Measurements from ENCODE around the gene GXYLT2. TPM values are rescaled to one million over a fixed set of nuclear protein-coding genes. Genes with fewer than 3 reads are reported as not detected.
"Not testable (repeated sequence)": the region's sequence is repeated elsewhere in the genome, so short reads cannot be mapped to it uniquely, and the experiment has no call there.

GXYLT2 gene
- total RNA-seq, 1 donor from 2014 or later = 0.13 TPM

DNA sequence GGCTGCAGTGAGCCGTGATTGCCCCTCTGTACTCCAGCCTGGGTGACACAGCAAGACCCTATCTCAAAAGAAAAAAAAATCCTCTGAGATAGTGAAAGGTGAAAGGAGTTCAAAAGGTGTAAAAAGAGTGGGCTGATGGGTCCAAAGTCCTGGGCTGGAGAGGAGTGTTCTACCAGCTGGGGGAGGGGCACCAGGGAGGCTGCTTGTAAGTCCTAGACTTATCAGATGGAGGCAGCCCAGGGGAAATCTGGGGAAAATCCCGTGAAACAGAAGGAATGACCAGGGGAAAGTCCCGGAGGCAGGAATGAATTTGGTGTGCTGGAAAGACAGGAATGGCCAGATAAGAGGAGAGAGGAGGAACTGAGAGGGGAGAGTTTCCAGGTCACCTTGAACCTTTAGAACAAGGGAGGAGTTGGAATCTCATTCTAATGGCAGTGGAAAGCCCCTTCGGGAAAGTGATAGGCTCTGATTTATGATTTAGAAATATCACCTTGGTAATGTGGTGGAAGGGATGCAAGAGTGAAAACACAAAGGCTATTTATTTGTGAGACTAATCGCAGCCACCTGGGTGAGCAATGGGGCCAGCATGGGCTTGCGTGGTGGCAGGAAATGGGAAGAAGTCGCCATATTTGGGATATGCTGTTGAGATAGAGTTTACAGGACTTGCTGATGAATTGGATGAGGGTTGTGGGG lies 85.3 kb downstream of the GXYLT2 start:
- peak in 1 of 2 donors; percentile 51 for DNase-seq (ENCODE audit: low read depth in 2 of 2)

DNA sequence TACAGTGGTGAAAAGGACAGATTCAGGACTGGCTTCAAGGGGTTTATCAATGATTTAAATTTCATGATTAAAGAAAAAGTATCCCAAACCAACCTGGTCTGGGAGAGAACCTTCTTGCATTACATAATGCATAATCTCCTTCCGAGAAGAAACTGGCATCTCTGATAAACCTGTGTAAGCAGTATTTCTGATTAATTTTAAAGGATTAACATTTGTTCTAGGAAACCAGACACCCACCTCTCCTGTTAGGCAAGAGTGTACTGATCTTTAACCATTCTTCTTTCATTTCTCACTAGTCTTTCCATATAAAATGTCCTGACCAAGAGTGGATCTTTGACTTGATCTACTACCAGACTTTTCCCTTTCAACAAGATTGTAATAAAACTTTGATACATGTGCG lies 85.9 kb downstream of the GXYLT2 start:
- DNase-seq (ENCODE audit: low read depth in 2 of 2) = no peak

DNA sequence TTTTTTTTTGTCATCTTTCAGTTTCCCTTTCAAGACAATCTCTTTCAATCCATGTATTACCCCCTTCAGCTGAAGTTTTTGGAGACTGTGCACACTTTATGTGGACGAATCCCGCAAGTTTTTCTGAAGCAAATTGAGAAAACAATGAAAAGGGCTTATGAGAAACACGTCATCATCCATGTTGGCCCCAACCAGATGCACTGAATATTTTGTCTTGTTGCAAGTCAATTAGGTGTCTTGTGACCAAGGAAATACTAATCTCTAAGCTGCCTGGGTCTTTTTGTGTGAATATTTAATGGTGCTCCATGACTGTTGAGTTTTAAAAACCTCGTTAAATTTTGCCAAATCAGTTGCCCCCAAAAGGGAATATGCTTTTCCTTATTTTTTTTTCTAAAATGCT lies 87.1 kb downstream of the GXYLT2 start:
- no peak for DNase-seq (ENCODE audit: low read depth in 2 of 2)

DNA sequence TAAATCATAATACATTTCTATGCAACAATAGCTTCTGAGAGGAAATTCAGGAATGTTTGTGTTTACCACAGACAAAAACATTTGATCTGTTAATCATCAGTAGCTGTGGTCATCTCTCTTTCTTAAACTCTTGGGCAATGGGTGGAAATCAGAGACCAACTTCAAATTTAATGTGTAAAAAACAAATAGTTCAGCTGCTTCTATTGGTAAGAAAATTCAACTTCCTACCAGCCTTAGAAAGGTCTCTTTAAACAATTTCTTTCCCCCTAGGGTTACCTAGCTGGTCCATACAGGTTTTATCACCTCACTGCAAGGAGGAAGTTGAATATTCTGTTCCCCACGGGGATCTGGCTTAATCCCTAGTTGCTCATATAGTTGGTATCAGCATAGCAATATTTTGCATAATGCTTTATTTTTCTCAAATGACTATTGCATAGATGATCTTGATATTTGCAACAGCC lies 88.5 kb downstream of the GXYLT2 start:
- no peak for DNase-seq (ENCODE audit: low read depth in 2 of 2)

DNA sequence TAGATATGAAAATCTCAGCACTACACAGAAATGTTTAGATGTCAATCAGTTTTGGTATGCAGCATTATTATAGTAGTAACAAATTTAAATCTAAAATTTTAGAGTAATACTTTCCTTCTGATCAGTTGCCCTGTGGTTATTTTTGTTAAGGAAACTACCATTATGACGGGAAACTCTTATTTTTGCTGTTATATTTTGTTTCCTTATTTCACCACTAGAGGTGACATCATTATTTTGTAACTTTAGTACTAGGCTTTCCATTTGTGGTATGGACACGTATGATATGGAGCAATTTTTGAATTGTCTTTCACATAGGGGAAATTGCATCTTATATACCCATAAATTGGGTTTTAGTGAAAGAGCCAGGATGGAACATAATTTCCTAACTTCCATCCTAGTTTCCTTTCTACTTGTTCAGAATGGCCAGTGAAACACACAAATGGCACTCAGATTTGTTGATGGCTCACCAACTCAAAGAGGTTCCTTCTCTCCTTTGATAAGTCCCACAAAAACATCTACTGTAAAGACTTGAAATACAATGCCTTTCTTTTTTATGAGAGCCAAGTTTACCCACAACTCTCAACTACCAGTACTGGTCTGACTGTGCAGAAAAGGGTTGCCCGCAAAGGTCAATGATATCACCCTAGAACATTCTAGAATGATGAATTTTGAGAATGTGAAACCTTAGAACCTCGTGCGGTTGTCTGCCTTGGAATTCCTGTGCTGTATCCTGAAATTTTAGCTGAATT lies 89.4 kb downstream of the GXYLT2 start:
- DNase-seq (ENCODE audit: low read depth in 2 of 2) = no peak

DNA sequence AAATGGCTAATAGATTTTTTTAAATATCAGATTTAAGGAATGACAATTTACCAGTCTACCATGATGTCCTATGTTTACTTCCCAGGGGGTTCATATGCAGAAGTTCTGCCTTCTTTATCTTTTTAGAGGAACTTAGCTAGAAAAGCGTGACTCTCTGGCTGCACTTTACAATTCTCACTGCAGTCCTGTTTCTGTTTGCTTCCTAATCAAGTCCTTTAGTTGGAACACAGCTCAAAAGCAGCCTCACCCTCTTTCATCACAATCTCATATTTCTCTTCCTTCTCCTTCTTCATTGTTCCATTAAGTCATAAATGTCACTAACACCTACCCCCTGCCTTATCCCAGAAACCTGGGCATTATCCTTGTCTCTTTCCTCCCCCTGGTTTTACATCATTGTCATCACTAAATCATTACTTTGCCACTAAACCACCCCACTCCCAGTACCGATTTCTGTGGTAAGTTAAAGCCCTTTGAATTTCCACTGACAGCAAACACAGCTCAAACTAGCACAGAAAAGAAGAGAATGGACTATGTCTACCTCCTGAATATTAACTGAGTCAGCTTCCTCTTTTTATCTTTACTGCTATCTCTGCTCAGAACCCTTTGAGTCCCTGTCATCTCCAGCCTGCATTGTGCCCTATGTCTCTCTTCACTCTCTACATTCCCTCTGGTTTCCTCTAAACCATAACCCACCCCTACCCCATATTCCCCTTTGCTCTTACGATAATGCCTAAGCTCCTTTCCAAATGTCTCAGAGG lies 94.9 kb downstream of the GXYLT2 start:
- no peak for DNase-seq (ENCODE audit: low read depth in 2 of 2)

DNA sequence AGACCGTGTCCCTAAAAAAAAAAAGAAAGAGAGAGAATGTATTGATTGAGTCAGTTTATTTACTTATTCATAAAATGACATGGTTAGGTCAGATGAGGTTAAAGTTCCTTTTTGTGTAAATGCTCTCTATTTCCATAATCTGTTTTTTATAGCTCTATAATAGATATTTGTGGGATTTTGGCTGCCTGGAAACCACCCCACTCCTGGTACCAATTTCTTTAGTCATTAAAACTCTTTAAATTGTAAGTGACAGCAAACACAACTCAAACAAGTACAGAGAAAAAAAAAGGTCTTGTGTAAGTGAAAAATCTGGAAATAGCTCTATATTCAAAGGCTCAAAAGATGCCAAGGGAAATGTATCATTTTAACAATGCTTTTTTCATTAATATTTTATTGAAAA lies 97.7 kb downstream of the GXYLT2 start:
- DNase-seq (ENCODE audit: low read depth in 2 of 2) = no peak

DNA sequence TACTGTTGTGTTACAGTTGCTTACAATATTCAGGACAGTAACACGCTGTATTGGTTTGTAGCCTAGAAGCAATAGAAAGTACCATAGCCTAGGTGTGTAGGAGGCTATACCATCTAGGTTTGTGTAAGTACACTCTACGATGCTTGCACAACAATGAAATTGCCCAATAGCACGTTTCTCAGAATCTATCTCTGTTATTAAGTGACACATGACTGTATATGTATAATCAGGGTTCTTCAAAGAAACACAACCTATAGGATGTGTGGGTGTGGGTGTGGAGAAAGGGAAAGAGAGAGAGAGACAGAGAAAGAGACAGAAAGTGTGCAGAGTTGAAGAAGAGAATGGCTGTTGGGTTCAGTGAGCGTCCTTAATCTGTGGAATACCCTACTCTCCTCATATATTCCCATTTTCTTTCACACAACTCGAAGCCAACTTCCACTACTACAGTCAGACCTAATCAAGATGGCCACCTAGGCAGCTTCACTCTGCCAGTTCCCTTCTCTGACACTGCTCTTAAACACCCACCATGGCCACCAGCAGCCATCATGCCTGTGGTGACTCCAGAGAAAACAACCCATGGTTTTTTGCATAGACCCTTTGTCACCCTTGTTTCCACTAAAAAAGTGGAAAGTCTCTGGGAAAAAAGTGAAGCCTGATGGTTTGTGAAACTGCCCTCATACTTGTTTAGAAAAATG lies 103.0 kb downstream of the GXYLT2 start:
- DNase-seq (ENCODE audit: low read depth in 2 of 2) = no peak

DNA sequence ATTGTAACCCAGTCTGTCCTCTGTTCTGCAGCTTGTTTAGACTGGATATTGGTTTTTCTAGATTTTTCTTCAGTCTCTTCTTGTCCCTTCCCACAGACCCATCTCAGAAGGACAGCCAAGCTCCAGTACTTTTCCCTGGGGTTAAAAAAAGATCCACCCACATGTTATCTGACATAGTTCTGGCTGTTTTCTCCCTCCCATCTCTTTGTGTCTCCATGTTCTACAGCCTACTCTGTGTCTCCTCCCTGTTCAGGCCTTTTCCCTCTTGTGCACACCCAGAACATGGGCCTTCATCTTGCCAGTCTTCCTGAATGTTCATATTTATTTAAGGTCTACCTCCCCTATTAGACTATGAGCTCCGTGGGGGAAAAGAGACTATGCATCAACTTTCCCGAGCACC lies 103.7 kb downstream of the GXYLT2 start:
- no peak for DNase-seq (ENCODE audit: low read depth in 2 of 2)

DNA sequence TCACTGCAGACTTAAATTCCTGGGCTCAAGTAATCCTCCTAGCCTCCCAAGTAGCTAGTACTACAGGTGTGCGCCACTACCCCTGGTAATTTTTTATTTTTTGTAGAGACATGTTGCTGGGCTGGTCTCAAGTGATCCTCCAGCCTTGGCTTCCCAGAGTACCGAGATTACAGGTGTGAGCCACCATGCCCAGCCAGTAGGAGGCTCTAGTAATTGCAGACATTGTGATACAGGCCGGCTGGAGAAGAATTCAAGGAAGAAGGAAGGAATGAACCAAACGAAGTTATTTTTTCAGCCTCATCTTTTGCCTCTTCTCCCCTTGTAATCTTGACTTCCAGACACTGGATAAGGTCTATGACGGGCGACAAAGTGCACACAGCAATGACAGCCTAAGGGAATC lies 105.5 kb downstream of the GXYLT2 start:
- no peak for DNase-seq (ENCODE audit: low read depth in 2 of 2)

DNA sequence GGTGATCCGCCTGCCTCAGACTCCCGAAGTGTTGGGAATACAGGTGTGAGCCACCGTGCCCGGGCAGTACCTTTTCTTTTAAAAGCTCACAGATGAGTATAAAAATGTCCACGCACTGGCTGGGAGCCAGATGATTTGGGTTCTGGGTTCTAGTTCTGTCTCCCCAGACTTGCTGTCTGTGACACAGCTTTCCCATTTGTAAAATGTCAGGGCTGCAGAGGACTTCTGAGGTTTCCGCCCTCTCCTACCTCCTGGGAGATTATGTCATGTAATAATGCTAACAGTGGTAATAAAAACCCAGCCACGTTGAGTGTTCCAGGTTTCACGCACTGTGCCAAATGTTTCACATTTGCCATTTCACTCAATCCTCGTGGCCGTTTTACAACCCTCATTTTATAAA lies 107.5 kb downstream of the GXYLT2 start:
- DNase-seq (ENCODE audit: low read depth in 2 of 2) = no peak

DNA sequence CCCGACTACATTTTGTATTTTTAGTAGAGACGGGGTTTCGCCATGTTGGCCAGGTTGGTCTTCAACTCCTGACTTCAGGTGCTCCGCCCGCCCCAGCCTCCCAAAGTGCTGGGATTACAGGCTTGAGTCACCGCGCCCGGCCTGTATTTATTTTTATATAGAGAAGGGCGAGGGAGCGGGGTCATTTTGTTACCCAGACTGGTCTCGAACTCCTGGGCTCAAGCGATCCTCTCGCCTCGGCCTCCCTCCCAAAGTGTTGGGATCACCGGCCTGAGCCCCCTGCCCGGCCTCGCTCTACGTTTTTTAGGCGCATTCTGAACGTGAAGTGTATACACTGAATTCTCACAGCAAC lies 108.3 kb downstream of the GXYLT2 start:
- no peak for DNase-seq (ENCODE audit: low read depth in 2 of 2)

DNA sequence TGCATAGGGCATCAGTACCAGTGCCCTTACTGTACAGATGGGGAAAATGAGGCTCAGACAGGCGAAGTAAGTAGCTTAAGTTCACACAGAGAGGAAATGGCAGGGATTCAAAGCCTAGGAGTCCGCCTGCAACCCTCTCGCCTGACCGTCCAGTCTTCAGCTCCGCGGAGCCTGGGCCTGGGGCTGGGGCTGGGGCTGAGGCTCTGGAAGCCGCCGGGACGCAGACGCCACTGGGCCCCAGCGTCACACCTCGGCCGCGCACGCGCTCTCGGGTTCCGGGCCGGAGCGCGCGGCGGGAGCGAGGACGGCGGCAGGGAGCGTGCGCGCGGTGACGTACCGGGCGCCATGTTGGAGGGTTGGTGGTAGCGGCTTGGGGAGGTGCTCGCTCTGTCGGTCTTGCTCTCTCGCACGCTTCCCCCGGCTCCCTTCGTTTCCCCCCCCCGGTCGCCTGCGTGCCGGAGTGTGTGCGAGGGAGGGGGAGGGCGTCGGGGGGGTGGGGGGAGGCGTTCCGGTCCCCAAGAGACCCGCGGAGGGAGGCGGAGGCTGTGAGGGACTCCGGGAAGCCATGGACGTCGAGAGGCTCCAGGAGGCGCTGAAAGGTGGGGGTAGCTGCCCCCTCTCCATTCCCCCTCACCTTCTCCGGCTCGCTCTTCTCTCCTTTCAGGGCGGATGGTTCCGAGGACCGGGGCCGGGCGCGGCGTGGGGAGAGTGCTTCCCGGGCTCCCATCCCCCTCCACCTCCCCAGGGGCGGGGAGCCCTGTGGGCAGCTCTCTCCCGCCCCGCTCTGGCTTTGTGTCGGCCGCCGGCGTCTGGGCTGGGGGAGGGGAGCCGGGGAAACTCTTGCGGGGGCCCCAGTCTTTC lies 108.9 kb downstream of the GXYLT2 start, which contains the start of gene PPP4R2:
TSS of gene PPP4R2 (plus strand) at position 339 of the 861 bp plus-strand sequence. CDS start at position 566, 227 bp downstream.
- DNase-seq (ENCODE audit: low read depth in 2 of 2) = peak; percentile 61 to 88

DNA sequence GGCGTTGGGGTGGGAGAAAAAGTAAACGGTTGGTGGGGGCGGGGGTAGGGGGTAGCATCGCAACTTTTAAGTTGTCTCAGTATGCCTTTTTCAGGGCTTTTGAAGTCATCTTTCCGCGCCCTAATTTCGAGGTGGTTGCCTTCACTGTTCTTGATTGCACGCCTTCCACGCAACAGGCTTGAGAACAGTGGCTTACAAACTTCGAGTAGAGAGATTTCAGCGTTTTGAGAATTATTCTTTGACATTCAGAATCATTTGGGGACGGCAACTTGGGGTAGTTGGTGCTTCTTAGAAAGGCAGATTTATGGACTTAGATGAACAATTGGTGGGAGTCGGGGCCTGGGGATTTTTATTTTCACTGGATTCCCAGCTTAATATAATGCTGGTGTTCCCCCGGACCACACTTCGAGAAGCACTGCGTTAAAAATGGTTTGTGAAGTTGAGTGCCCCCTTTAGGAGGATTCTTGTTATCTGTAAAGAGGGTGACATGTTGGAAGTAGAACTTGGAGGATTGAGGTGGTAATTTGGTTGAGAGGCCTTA lies 109.6 kb downstream of the GXYLT2 start:
- DNase-seq (ENCODE audit: low read depth in 2 of 2) = peak in 1 of 2 donors; percentile 69

DNA sequence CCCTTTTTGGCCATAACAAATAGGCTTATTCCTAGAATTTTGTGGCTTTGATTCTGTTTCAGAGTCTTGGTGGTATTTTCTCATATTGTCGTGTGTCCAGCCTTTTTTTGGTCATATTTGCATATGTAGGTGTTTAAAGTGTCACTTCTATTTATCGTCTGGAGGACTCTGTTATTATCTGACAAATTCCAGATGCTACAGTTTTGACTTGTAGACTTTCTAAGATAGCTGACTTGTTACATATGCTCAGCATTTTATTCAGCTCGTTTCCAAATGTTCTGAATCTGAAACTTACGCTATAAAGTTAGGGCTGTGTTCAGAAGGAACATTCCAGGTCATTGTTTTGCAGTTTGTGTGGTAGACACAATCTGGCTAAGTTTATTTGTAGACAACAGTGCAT lies 110.6 kb downstream of the GXYLT2 start:
- no peak for DNase-seq (ENCODE audit: low read depth in 2 of 2)

DNA sequence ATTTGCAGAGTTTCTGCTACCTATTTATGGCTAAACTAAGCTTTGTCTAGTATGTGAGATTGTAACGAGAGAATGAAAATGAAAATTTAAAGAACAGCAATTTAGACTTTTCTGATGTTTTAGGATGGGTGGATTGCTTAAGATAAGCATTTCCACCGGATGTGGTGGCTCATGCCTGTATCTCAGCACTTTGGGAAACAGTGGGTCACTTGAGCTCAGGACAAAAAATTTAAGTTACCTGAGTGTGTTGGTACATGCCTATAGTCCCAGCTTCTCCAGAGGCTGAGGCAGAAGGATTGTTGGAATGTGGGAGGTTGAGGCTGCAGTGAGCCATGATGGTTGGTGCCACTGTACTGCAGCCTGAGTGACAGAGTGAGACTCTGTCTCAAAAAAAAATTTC lies 112.1 kb downstream of the GXYLT2 start:
- DNase-seq (ENCODE audit: low read depth in 2 of 2) = no peak

DNA sequence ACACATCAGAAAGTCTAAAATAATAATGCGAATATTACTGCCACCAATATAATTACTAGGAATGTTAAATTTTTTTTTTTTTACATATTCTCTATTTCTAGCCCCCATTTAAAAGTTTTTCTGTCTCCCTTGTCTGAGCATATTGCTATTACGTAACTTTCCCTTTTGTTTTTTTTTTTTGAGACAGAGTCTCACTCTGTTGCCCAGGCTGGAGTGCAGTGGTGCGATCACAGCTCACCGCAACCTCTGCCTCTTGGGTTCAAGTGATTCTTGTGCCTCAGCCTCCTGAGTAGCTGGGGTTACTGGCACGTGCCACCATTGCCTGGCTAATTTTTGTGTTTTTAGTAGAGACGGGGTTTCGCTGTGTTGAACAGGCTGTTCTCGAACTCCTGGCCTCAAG lies 115.2 kb downstream of the GXYLT2 start:
- DNase-seq (ENCODE audit: low read depth in 2 of 2) = not testable (repeated sequence)

DNA sequence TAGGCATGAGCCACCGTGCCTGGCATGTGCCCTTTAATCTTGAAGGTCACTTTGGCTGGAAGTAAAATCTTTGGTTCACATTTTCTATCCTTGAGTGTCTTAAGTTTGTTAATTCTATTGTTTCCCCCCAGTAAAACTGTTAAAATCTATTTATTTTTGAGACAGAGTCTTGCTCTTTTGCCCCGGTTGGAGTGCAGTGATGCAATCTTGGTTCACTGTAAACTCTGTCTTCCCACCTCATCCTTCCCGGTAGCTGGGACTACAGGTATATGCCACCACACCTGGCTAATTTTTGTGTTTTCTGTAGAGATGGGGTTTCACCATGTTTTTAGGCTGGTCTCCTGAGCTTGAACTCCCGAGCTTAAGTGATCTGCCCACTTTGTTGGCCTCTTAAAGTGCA lies 116.5 kb downstream of the GXYLT2 start:
- DNase-seq (ENCODE audit: low read depth in 2 of 2) = no peak

DNA sequence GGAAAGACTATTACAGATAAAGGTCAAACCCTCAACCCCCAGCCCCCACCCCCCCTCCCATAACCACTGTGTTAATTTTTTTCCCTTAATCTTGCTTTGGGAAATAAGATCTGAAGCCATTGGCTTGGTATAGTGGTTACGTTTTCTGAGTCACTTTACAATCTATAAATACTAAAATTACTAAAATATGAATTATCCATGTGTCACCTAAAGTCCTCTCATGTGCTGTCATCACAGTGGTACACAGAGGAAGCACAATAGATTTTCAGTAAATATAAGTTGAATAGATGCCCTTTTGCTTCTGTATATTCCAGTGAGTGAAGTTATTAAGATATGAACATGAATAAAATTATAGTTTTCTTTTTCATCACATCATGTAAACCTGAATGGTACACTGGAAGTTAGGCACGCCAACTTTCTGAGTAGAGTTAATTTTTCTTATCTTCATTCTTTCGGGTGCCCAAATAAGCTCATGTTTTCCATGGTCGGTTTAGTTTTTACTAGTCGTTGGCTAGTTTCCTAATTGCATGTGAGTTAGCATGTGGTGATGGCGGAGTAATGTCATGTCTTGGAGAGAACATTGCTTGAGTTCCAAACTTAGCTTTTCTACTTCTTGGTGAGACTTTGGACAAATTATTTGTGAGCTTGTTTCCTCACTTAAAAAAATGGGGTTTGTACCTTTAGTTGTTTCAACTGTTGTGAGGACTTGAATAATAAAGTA lies 120.3 kb downstream of the GXYLT2 start:
- DNase-seq (ENCODE audit: low read depth in 2 of 2) = no peak

DNA sequence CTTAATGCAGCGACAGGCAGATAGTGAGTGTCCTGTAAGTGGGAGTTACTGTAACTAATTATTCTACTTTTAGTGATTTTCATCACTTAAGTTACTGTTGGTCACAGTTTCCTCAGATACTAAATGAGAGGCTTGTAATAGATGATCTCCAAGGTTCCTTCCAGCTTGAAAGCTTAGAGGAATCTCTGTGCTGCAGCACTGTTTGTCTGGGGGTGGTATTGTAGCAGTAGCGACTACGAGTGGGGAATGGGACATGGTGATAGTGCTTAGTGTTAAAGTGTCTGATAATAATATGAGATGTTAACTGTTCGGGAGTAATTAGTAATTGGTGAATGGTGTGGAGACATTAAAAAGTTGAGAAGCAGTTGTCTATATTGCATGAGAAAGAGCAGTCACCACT lies 121.2 kb downstream of the GXYLT2 start:
- DNase-seq (ENCODE audit: low read depth in 2 of 2) = no peak

Data from dermis microvascular lymphatic vessel endothelial cell (primary cell).